ENCODE measurements around the gene BSG. TPM values are rescaled to one million over a fixed set of nuclear protein-coding genes. Genes with fewer than 3 reads are reported as not detected.

The BSG gene
- total and polyA plus RNA-seq, 9 of the 15 experiments (the other 6 are each of a cell fraction or from before 2014, with no cell fraction given) = 4.6 to 495 (median 187) TPM

DNA sequence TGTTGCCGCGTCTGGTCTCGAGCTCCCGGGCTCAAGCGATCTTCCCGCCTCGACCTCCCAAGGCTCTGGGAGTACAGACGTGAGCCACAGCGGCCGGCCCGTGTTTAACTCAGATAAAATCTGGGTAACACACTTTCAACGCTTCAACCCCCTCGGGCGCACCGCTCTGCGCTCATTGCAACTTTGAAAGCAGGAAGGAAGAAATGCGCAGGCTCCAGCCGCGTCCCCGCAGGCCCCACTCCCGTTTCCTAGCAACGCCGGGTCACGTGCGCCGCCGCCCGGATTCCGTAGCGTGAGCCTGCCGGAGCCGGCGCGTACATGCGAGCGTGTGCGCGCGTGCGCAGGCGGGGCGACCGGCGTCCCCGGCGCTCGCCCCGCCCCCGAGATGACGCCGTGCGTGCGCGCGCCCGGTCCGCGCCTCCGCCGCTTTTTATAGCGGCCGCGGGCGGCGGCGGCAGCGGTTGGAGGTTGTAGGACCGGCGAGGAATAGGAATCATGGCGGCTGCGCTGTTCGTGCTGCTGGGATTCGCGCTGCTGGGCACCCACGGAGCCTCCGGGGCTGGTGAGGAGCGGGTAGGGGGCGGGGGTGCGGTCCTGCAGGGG, at the start of gene BSG (continued):
- peak; percentile 27; the same call in 1 of the 2 replicates for TF ChIP-seq MGA (IDR thresholded peaks at IDR 0.05)
- peak; percentile 67; the same call in 1 of the 2 replicates for TF ChIP-seq ELF1 (tag; IDR thresholded peaks at IDR 0.05)
- TF ChIP-seq LEF1 (IDR thresholded peaks at IDR 0.05) = peak; percentile 64
- TF ChIP-seq, protein P1, sequence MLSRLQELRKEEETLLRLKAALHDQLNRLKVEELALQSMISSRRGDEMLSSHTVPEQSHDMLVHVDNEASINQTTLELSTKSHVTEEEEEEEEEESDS (CRISPR knock-in tag; IDR thresholded peaks at IDR 0.05) = no peak
- peak; percentile 77 for TF ChIP-seq RNF2 (IDR thresholded peaks at IDR 0.05)
- TF ChIP-seq, protein P2, sequence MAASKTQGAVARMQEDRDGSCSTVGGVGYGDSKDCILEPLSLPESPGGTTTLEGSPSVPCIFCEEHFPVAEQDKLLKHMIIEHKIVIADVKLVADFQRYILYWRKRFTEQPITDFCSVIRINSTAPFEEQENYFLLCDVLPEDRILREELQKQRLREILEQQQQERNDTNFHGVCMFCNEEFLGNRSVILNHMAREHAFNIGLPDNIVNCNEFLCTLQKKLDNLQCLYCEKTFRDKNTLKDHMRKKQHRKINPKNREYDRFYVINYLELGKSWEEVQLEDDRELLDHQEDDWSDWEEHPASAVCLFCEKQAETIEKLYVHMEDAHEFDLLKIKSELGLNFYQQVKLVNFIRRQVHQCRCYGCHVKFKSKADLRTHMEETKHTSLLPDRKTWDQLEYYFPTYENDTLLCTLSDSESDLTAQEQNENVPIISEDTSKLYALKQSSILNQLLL (CRISPR knock-in tag; IDR thresholded peaks at IDR 0.05; ENCODE audit: borderline replicate concordance) = no peak
- TF ChIP-seq CBX3 (IDR thresholded peaks at IDR 0.05; ENCODE audit: borderline replicate concordance in 1 of 2, low read length in 2 of 2) = 0 out of 3 replicates have a peak, but pooled peaks of 1 of the 2 experiments have one; percentile 18
- no peak for TF ChIP-seq ZNF143 (CRISPR knock-in tag; IDR thresholded peaks at IDR 0.05)
- TF ChIP-seq, protein P3, sequence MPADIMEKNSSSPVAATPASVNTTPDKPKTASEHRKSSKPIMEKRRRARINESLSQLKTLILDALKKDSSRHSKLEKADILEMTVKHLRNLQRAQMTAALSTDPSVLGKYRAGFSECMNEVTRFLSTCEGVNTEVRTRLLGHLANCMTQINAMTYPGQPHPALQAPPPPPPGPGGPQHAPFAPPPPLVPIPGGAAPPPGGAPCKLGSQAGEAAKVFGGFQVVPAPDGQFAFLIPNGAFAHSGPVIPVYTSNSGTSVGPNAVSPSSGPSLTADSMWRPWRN (IDR thresholded peaks at IDR 0.05; ENCODE audit: low read depth) = peak; percentile 91
- TF ChIP-seq, protein P4, sequence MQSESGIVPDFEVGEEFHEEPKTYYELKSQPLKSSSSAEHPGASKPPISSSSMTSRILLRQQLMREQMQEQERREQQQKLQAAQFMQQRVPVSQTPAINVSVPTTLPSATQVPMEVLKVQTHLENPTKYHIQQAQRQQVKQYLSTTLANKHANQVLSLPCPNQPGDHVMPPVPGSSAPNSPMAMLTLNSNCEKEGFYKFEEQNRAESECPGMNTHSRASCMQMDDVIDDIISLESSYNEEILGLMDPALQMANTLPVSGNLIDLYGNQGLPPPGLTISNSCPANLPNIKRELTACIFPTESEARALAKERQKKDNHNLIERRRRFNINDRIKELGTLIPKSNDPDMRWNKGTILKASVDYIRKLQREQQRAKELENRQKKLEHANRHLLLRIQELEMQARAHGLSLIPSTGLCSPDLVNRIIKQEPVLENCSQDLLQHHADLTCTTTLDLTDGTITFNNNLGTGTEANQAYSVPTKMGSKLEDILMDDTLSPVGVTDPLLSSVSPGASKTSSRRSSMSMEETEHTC (IDR thresholded peaks at IDR 0.05) = peak; percentile 85
- 0 out of 2 replicates have a peak, but pooled peaks have one; percentile 23 for TF ChIP-seq FOSL1 (tag; conservative IDR thresholded peaks at IDR 0.05)
- no peak for TF ChIP-seq ZNF133 (CRISPR knock-in tag; IDR thresholded peaks at IDR 0.05)
